Sigmoid colon (tissue), 7 donors: ENCODE results near the gene ALDOA. TPM values are rescaled to one million over a fixed set of nuclear protein-coding genes. Genes with fewer than 3 reads are reported as not detected.

Experiments
- DNase-seq: peaks from one replicate; pipeline ENCODE4 v3.0.0-alpha.2; 2019
- H3K27ac ChIP-seq, 4 donors: fragments of 200-600 bp; sonication (generic); one replicate each; pipeline ENCODE4 v1.5.1; 2016 to 2019; ENCODE audit warnings: mild to moderate bottlenecking in 1 of 4
- H3K27me3 ChIP-seq, 3 donors: fragments of 200-600 bp; sonication (generic); one replicate each; pipeline ENCODE4 v1.5.1; 2019; ENCODE audit warnings: mild to moderate bottlenecking in 1 of 3
- H3K36me3 ChIP-seq, 4 donors: fragments of 200-600 bp; sonication (generic); one replicate each; pipeline ENCODE4 v1.5.1; 2016 to 2019
- H3K4me1 ChIP-seq, 4 donors: fragments of 200-600 bp; sonication (generic); one replicate each; pipeline ENCODE4 v1.5.1; 2017 to 2019
- H3K4me3 ChIP-seq, 4 donors: fragments of 200-600 bp; sonication (generic); one replicate each; pipeline ENCODE4 v1.5.1; 2017 to 2019; ENCODE audit warnings: mild to moderate bottlenecking in 2 of 4, moderate library complexity in 1 of 4
- H3K9me3 ChIP-seq, 4 donors: fragments of 200-600 bp in 3 of 4; sonication (generic) in 3 of 4; one replicate each; pipeline versions ENCODE4 v1.5.1 to v1.6.1; 2013 to 2019
- EP300 ChIP-seq, 4 donors: sonication (generic); formaldehyde crosslinking; IDR thresholded peaks; one replicate each; pipeline ENCODE4 v1.6.1; 2017; ENCODE audit warnings: antibody characterized with exemption in 4 of 4
- POLR2A ChIP-seq, 2 donors: fragments of 450-650 bp; IDR thresholded peaks; one replicate each; pipeline ENCODE4 v1.6.1; 2016; ENCODE audit warnings: antibody characterized with exemption in 2 of 2, mild to moderate bottlenecking in 2 of 2, moderate library complexity in 2 of 2
- POLR2AphosphoS5 ChIP-seq, 4 donors: sonication (generic); formaldehyde crosslinking; IDR thresholded peaks; one replicate each; pipeline ENCODE4 v1.6.1; 2017; ENCODE audit warnings: antibody characterized with exemption in 4 of 4
- WGBS, 2 donors: extraction: QIAGEN DNeasy Blood & Tissue Kit; methylation state at CpG; one replicate each; pipeline ENCODE4 v1.1.7; 2013; 5-methylcytosine and 5-hydroxymethylcytosine counted together
- intact Hi-C: fragments of 100-400 bp; cut with DNase I; formaldehyde crosslinking; loops from one replicate; pipeline ENCODE4 v1.15.1; 2023
- polyA plus RNA-seq, 3 donors: library from polyadenylated mRNA; stranded (reverse); fragments of 200-250 nt; gene quantifications; one replicate each; pipeline ENCODE4 v1.2.3, GENCODE V29; 2013
- total RNA-seq, 4 donors: library from RNA; depleted of rRNA; stranded (reverse); fragments of >200 nt; gene quantifications; one replicate each; pipeline ENCODE4 v1.1.0, GENCODE V29; 2016
- TF ChIP-seq, protein P1 (sequence below), 4 experiments: fragments of 450-650 bp in 3 of 4; fragments of 200-600 bp in 1 of 4; IDR thresholded peaks; one replicate each; pipeline ENCODE4 v1.5.1; 2016 to 2019; ENCODE audit warnings: antibody characterized with exemption in 4 of 4, mild to moderate bottlenecking in 3 of 4, moderate library complexity in 2 of 4
- donor health status: healthy with polysubstance abuse.
- donor health status: Bipolar disorder and iron deficiency.
- donor health status: healthy.

Gene ALDOA
- total and polyA plus RNA-seq, 7 donors, result 905 to 1,667 (median 1,010) TPM

DNA sequence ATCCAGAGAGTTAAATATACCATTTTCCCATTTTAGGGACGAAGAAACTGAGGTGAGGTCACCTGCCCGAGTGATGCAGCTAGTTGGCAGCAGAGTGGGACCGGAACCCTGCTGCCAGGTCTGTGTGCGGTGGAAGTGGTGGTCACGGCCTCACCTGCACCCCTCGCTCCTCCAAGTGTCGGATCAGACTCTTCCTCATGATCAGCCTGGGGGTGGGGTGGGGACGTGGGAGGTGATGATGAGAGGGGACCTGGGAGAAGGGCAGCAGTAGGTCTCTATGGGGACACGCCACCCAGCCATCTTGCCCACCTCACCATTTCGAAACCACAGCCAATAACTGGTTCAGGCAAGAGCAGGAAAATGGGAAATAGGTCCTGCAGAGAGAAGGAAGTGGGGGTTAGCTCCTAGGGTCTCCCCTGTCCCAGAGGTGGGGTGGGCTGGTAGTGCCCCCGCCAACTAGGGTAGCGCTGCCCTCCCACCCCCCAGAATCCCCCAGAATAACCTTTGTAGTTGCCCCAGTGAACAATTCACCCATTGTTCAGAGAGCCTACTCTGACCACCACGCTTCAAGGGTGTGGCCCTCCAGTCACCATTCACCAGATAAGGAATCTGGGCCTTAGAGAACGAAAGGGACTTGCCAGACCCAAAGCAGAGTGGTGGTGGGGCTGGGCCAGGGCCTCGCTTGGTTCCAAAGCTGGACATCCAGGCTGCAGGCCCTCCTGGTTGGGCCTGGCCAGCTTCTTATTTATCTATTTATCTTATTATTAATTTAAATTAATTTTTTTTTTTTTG is 42.7 kb downstream of the ALDOA start:
- DNase-seq, result no peak
- Histone ChIP-seq H3K4me1 (no peaks in the 10 kb centered on the region), H3K9me3 (no peaks in the 10 kb centered on the region), H3K27ac (no peak overlapping the region), H3K36me3 (peaks cover 0 to 66% (median 19%) of the 10 kb centered on the region in 4 donors), H3K4me3 (no peak overlapping the region), H3K27me3 (no peaks in the 10 kb centered on the region)
- 75 to 87% methylated on average over 15 of the region's 15 CpGs for WGBS, 2 donors
- no peak for TF ChIP-seq POLR2AphosphoS5 (IDR thresholded peaks at IDR 0.05)
- TF ChIP-seq, protein P1, sequence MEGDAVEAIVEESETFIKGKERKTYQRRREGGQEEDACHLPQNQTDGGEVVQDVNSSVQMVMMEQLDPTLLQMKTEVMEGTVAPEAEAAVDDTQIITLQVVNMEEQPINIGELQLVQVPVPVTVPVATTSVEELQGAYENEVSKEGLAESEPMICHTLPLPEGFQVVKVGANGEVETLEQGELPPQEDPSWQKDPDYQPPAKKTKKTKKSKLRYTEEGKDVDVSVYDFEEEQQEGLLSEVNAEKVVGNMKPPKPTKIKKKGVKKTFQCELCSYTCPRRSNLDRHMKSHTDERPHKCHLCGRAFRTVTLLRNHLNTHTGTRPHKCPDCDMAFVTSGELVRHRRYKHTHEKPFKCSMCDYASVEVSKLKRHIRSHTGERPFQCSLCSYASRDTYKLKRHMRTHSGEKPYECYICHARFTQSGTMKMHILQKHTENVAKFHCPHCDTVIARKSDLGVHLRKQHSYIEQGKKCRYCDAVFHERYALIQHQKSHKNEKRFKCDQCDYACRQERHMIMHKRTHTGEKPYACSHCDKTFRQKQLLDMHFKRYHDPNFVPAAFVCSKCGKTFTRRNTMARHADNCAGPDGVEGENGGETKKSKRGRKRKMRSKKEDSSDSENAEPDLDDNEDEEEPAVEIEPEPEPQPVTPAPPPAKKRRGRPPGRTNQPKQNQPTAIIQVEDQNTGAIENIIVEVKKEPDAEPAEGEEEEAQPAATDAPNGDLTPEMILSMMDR (IDR thresholded peaks at IDR 0.05), result no peak
- TF ChIP-seq POLR2A (IDR thresholded peaks at IDR 0.05), result no peak
- TF ChIP-seq EP300 (IDR thresholded peaks at IDR 0.05), result no peak
- intact Hi-C loops, result no loop called here

DNA sequence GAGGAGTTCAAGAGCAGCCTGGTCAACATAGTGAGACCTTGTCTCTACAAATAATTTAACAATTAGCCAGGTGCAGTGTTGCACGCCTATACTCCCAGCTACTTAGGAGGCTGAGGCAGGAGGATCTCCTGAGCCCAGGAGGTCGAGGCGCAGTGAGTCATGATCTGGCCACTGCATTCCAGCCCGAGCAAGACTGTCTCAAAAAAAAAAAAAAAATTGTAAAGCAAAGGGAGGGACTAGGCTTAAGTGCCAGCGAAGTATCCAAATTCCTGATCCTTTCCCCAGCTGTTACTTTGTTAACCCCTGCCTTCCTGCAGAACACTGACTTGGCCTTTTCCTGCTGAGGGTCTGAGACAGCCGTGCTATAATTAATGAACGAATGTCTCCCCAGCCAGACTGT is 45.1 kb downstream of the ALDOA start:
- DNase-seq, result no peak
- WGBS, 2 donors, result 75 to 80% methylated on average over 7 of the region's 7 CpGs
- H3K27me3 ChIP-seq, result no peaks in the 10 kb centered on the region
- H3K9me3 ChIP-seq, result no peaks in the 10 kb centered on the region
- intact Hi-C loops, result no loop called here
- H3K36me3 ChIP-seq, result peaks cover 5 to 73% (median 20%) of the 10 kb centered on the region in 4 donors
- no peak overlapping the region for H3K4me3 ChIP-seq
- TF ChIP-seq EP300 (IDR thresholded peaks at IDR 0.05), result no peak
- no peak for TF ChIP-seq POLR2A (IDR thresholded peaks at IDR 0.05)
- no peak for TF ChIP-seq POLR2AphosphoS5 (IDR thresholded peaks at IDR 0.05)
- TF ChIP-seq, protein P1 (IDR thresholded peaks at IDR 0.05), result no peak
- H3K4me1 ChIP-seq, result no peaks in the 10 kb centered on the region
- no peak overlapping the region for H3K27ac ChIP-seq

DNA sequence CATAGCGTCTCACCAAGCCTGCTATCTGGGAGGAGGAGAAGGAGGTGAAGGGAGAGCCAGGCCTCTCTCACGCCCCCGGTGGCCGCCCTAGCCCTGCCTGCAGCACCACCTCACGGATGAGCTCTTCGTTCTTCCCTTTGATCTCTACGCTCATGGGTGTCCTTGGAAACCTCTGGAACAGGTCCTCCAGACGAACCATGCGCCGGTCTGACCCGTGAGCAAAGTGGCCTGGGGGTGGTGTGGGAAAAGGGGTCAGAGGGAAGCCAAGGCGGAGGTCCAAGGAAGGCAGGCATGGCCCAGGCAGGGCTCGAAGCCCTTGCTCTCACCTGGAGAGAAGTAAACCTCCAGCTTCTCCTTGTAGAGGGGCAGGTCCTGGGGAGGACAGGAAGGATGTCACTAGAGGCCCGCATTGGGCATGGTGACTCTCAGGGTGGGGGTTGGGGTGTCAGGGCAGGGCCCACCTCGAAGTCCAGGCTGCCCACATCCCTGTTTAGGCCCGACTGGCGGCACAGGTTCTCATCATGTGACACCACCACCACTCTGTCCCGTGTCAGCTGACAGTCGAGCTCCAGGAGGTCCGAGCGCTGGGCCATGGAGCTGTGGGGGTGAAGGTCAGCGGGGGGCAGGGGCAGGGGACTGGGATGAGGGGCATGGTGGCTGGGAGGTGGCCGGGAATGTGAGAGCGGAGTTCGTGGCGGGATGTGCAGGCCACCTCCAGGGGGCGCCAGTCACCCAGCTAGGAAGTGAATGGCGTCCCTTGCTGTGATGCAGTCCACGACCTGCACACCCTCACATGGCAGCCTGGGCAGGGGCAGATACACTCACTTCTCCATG is 46.9 kb downstream of the ALDOA start:
- Histone ChIP-seq H3K27ac (no peak overlapping the region), H3K36me3 (peaks cover 19 to 84% (median 34%) of the 10 kb centered on the region in 4 donors), H3K4me3 (no peak overlapping the region), H3K27me3 (no peaks in the 10 kb centered on the region), H3K4me1 (no peaks in the 10 kb centered on the region), H3K9me3 (no peaks in the 10 kb centered on the region)
- 76 to 82% methylated on average over 29 of the region's 29 CpGs for WGBS, 2 donors
- DNase-seq, result peak; percentile 81
- intact Hi-C loops, result no loop called here
- TF ChIP-seq POLR2AphosphoS5 (IDR thresholded peaks at IDR 0.05), result no peak
- no peak for TF ChIP-seq EP300 (IDR thresholded peaks at IDR 0.05)
- TF ChIP-seq, protein P1 (IDR thresholded peaks at IDR 0.05), result peak; percentile 29 to 68 (median 63)

DNA sequence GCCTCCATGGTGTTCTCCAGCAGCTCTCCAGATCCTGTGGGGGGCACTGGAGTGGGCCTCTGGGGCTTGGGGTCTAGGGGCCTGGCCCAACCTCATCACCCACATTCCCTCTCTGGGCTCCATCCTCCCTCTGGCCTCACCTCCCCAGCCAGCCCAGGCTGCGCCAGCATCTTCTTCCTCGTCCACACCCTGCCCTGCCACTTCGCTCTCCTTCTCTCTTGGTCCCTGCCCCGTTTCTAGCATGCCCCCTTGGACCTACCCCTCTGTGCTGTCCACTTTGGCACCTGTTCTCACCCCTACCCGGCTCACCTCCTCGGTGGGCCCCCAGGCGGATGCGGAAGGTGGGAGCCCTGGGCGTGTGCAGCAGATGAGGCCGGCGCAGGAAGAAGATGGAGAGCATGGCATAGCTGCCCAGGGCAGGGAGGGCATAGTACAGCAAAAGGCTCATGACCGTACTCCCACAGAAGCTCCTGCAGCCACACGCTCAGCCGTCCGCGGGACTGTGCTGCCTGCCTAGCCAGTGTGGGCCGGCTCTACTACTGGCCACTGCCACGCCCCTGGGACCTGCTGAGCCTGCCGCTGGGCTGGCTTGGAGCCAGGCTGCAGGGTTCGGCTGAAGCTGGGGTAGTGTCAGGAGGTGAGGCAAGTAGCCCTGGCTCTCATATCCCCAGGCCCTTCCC is 47.6 kb downstream of the ALDOA start, which contains the start of gene GDPD3:
TSS of gene GDPD3 (minus strand) at position 507 of the 680 bp plus-strand sequence. CDS start at position 448, 59 bp downstream.
- TF ChIP-seq, protein P1 (IDR thresholded peaks at IDR 0.05), result no peak
- no peak for TF ChIP-seq EP300 (IDR thresholded peaks at IDR 0.05)
- no peak for TF ChIP-seq POLR2AphosphoS5 (IDR thresholded peaks at IDR 0.05)
- no peak for TF ChIP-seq POLR2A (IDR thresholded peaks at IDR 0.05)
- Histone ChIP-seq H3K27ac (peak within 1 kb of the TSS in 1 of 4 donors; percentile 3), H3K4me1 (no peaks in the 10 kb centered on the region), H3K27me3 (no peaks in the 10 kb centered on the region), H3K9me3 (no peaks in the 10 kb centered on the region), H3K36me3 (peaks cover 27 to 84% (median 38%) of the 10 kb centered on the region in 4 donors), H3K4me3 (no peak within 1 kb of the TSS)
- intact Hi-C loops, result no loop called here
- no peak for DNase-seq
- WGBS, 2 donors, result 23 to 72% methylated on average over 20 of the region's 20 CpGs
